HG02763 (cell line): ENCODE results near the gene IRF2BPL.

Experiments used
- ATAC-seq: cut with Tn5 transposase; IDR thresholded peaks from one replicate; pipeline ENCODE4 v1.9.1; 2021; ENCODE audit warnings: mild to moderate bottlenecking, moderate library complexity; ENCODE audit not compliant: unreplicated experiment

The IRF2BPL gene

DNA sequence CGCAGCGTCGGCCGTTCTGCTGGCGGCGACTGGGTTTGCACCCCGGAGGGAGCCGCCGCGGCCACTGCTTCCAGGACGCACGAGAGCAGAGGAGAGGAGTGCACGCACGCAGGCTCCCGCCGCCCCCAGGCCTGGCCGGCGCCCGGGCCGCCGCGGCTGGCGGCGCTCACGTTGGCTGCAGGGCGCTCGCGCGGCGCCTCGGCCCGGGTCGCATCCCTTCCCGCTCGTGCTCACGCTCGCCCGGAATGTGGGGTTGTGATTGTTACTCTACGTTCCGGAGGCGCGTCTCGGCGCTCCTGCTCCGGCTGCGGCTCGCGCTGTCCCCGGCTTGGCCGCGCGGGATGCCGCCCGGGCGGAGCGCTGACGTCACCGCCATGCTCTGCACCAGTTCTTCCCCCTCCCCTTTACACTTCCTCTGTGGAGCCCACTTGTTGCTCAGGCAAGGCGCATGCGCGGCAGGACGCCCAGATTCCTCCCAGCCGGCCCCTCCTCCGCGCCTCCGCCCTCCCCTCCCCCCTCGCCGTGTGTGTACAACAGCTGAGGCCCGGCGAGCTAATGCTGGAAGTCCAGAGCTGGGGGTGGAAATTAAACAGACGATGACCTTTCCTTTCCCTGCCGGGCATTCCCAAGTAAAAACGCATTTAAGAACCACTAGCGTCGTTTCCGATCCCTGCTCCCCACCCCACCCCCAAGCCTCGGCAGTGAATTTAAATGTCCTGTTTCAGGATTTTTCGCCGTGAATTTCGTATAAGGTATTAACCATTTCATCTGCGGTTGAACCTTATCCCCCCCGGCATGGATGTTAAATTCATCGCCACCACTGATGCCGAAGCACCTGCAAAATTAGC is at the start of gene IRF2BPL:
TSS of gene IRF2BPL (minus strand) at position 325 of the 848 bp plus-strand sequence. CDS start 916 bp downstream, outside the sequence.
- peak; percentile 72 for ATAC-seq

DNA sequence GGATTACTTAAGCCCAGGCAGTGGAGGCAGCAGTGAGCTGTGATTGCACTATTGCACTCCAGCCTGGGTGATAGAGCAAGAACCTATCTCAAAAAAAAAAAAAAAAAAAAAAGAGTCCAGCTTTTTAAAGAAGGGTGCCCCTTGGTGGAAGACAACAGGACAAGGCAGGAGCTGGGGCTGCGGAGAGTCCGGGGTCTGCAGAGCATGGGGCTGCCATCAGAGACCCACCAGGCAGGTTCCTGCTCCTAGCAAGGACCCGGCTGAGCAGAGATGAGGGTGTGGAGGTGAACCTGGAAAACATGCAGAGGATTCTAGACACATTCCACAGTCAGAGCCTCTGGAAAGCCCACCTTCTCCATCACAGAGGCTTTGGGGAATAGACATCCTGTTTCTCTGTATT is 48.5 kb upstream of the IRF2BPL start:
- ATAC-seq, result no peak

DNA sequence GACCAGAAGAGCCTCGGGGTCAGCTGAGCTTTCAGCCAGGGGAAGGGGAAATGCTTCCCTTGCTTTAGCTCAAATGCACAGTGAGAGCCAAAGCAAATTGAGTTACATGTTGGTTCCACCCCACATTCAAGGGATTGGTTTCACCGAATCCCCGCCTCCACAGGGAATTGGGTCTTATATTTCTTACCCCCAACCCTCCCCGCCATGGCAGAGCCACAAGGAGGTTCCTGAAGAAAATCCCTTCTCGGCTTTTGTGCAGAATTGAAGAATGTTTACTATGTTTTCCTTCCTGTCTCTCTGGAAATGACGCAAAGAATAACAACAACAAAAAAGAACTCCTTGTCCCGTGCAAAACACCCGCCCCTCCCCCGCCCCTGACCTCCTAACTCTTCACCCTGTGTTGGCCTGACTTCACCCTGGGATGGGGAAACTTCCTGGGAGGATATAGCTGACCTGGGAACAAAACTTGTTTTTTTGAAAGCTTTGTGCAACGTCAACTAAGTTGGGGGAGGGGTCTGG is 47.7 kb upstream of the IRF2BPL start:
- no peak for ATAC-seq

DNA sequence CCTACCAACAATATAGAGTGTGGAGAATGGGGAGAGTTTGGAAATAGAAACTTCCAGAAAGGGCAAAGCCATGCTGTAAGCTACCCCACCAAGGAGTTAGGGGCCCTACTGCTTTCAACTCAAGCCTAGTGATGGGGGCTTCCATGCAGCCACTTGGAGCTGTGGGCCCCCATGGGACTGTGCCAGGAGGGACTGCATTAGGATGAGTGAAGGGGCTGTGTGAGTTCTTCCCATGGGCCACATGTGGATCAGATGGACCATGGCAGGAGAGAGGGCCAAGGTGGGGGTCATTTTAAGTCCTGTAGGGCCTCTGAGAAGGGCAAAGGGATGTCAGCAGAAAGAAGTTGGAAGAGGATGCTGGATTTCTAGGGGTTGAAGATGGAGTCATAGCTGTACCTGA is 46.5 kb upstream of the IRF2BPL start:
- ATAC-seq, result no peak

DNA sequence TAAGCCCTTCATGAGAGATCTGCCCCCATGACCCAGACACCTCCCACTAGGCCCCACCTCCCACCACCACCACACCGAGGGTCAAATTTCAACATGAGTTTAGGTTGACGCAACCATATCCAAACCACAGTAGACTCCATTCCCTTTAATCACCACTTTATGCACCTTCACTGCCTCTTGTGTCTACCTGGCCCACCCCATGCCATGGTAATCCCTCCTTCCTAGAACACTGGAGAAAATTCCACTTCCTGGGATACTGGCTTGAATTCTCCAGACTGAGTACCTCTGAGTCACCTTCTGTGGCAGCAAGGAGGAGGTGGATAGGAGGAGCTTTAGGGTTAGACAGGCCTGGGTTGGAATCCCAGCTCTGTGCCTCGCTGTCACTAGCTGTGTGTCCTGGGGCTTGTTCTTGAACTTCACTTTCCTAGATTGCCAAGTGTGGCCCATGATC is 43.5 kb upstream of the IRF2BPL start:
- no peak for ATAC-seq

DNA sequence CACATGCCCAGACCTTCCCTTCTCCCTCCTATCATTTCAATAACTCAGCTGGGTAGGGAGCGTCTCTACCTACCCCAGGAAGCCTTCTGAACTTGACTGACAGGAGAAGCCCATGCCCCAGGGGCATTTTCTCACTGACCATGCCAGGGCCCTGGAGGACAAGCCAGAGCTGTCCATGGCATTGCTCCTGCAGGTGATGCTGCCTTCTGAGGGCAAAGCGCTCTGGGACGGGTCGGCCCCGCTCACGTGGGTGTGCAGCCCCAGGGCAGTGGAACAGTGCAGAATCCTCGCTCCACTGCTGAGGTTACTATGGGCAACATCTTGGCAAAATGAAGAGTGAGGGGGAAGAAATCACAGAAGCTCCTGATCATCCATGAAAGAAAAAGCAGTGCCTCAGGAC is 41.0 kb upstream of the IRF2BPL start:
- ATAC-seq, result no peak

DNA sequence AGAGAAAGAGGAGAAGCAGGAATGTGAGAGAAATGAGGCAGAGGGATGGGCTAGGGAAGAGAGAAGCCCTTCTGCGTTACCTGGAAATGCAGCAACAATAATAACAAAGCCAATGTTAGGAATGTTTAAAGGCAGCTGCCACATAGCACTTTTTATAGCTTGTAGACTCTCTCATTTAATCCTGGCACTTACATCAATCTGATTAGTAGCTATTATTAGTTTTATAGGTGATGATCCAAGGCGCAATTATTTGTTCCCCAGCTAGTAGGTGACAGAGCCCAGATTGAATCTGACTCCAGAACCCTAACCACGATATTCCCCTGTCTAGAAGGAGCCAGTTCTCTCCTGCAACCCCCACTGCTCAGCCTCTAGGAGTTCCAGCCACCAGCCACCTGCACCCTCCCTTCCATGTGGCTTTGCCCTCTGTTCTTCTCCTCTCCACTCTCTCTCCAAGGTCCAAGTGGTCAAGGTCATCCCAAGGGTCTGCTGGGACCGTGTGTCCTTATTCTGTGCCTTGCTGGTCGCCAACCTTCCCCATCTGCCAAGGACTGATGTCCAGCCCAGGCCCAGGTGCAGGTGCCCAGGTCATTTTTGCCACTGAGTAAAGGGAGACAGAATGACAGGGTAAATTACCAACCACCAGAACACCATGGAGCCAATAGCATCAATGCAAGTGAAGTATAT is 40.2 kb upstream of the IRF2BPL start:
- no peak for ATAC-seq

DNA sequence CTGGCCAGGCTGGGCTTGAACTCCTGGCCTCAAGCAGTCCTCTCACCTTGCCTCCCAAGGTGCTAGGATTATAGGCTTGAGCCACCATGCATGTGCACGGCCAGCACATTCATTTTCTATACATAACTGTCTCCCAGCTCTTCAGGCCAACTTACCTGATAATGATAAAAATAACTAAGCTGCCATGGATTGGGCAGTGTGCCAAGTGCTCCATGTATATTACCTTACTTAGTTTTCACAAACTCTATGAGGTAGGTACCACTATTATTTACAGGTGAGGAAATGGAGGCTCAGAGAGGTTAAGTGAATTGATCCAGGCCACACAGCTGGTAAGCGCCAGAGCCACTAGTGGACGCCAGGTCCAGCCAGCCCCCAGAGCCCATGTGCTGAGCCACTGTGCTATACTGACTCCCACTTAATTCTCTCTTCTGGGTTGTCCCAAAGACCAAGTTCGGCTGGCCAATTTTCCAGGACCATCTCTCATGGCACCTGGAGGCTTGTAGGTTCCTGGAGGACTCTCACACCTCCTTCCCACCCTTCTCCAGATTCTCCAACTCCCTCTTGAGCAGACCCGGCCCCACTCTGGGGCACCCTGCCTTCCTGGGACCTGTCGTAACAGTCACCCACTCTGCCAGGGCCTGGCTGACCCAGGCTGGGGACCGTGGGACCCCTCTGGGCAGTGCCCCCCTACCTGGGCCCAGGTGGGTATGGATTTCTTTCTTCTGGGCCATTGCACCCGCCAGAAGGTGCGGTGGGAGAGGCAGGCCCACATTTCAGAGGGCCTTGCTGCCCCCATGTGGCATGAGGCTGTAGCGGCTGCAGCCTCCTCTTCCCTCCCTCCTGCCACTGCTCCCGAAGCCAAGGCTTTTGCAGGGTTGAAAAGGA is 39.4 kb upstream of the IRF2BPL start:
- no peak for ATAC-seq

DNA sequence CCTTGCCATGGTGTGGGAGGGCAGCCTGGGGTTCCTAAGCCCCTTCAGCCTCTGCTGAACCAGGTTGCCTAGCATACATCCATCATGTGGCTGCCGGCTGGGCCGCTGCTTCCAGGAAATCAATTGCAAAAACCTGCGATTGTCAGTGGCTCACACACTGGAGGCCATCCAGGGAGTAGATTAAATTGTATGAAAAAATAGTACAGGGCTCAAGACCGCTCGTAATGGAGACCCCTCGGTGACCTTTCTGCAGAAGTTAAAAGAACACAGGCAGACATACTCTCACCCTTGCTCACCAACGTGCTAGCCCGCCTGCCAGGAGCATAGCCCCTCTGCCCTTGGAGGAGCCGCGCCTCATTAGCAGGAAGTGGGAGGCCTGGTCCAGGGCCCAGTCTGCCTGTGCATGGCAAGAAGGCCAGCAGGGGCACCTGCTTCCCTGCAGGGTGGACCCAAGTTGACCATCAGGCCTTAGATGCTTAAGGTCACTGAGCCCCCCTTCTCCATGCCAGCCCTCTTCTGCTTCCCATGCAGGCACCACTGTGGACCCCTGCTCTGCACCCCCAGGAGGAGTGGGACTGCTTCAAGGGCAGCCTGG is 38.2 kb upstream of the IRF2BPL start:
- no peak for ATAC-seq

DNA sequence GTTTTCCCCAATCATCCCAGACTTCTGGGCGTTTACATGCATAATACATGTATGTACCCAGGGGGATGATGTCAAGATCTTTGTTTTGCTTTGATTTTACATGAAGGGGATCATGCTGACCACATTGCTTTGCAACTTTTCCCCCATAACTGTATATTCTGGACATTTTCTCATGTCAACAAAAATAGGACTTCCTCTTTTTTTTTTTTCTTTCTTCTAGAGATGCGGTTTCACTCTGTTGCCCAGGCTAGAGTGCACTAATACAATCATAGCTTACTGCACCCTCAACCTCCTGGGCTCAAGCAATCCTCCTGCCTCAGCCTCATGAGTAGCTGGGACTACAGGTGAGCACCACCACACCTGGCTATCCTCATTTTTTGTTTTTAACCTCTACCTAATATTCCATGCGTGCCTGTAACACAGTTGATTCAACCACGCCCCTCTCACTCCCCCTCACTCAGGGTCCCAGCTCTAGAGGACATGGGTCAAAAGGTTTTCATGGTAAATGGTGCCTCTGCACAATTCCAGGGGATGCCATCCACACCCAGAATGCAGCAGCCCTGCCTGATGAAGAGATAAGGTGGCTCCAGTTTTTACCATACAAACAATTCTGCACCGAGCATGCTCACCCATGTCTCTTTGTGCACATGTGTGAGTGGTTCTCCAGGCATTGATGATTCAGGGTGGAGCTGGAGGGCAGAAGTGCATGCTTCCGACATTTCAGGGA is 37.5 kb upstream of the IRF2BPL start:
- ATAC-seq, result no peak

DNA sequence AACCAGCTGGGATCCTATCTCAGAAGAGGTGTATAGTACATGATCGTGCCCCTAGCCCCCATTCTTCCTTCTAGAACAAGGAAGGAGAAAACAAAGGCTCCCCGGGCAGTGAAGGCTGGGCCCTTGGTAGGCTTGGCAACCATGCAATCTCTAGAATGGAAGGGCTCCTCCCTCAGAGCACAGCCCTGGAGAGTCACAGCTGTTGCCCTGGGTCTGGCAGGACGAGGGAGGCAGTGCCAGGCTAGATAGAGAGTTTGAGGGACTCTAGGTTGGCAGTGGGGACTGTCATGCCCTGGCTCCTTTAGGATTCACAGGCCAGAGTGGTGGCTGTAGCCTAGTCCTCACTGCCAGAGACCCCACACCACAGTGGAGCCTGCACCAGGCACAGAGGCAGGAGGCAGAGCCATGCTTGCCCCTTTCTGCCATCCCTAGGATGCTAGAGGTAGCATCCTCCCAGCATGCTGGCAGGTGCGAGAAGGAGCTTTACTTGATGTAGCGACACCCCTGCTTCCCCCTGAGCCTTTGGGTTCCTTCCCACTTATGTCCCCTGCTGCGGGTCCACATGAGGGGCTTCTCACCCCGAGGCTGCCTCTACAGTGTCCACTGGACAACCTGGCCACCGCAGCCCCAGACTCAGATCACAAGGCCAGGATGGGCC is 36.1 kb upstream of the IRF2BPL start:
- no peak for ATAC-seq

DNA sequence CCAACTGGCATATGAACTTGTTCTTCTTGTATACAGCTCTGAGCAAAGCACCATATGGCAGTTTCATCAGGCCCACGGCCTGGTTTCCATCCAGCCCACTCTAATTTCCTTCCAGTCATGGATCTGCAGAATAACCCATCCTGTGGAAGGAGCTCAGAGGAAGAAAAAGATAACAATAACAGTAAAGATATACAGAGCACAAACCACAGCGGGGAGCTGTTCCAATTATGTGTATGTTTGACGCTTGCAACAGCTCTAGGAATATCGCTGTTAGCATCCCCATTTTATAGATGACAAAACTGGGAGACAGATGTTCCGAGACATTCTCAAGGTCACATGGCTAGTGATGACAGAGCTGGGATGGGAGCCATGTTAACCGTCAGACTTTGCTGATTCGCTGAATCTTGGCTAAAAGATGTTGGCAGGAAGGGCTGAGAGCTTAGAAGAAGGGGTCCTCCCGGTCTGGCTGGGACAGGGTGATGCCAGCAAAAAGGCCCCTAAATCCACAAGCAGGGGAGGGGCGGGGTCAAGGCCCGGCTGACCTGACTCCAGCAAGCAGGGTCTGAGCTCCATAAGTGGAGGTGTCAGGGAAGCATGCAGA is 35.2 kb upstream of the IRF2BPL start:
- ATAC-seq, result no peak

DNA sequence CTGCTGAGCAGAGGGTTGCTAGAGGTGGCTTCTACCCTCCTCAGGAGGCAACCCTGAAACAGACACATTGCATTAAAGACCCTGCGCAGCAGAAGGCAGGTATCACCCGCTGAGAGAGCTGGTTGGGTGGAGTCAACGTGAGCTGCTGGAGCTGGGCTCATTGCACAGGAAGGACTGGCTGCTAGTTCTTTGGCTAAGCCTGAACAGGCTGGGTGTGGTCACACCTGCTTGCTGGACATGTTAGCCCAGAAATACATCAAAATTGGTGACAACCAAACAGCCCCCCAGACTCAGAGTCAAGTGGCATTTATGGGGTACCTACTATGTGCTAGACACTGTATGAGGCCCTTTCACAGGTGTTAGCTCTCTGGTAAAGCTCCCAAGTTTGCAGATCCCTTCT is 33.8 kb upstream of the IRF2BPL start:
- ATAC-seq, result no peak

DNA sequence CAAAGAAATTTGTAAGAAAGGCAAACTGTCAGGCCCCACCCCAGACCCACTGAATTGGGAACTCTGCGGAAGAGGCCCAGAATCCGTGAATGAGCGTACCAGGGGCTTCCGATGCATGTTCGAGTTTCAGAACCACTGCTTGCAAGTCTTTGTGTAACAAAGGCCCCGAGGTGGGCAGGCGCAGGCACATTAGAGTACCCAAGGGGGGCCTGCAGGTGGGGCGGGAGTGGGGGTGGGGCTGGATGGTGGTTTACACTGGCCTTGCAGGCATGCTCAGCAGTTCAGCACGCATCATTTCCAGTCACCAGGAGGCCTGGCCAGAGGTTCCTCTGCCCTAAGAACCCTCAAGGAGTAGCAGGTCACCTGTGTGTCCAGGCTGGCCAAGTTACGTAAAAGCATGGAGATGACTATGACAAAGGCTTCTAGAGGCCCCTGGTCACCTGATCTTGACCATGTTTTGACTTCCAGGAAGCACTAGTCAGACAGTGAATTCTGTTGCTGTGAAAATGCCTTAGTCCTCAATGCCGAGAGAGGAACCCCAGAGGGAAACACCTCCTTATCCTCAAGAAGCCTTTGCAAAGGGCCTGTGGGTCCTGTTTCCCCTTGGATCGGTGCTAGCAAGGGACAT is 33.2 kb upstream of the IRF2BPL start:
- no peak for ATAC-seq

DNA sequence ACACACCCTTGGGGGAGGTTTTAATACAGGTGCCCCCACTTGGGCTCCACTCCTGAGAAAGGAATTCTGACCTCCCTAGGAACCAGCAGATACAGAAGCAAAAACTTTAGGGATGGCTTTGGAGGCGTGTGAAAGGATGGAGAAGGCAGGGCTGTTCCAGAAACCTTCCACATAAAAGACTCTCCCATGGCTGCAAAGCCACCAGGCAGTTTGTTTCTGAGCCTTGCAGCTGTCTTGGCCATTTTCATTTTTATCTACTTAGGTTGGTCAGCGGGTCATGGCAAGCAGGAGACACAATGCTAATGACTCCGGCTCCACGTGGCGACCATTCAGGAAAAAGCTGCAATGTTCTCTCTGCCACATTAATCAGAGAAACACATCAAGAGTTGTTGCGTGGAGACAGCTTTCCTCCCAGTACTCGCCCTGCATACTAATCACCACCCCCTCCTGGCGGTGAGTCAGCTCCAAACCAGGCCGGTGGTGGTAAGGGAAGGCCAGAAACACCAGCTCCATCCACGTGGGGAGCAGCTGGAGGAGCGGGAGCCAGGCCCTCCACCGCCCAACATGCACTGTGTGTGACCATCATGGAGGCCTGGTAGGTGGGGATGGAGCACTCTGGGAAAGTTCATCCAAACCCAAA is 30.9 kb upstream of the IRF2BPL start:
- ATAC-seq, result no peak

DNA sequence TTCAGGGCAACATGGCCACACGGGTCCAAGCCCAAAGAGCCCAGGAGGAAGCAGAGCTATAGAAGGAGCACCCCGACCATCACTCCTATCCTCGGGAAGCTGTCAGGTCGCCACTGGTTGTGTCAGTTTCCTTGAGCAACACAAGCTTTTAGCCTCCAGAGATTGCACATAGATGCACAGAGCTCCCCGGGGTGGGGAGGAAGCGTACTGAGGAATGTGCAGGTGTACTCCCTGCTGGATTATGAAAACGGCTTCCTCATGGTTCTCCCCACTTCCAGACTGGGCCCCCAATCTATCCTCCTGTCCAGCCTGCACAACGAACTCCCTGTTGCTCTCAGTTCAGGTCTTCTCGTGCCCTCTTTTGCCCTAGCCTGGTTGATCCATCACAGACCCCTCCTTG is 30.3 kb upstream of the IRF2BPL start:
- no peak for ATAC-seq

DNA sequence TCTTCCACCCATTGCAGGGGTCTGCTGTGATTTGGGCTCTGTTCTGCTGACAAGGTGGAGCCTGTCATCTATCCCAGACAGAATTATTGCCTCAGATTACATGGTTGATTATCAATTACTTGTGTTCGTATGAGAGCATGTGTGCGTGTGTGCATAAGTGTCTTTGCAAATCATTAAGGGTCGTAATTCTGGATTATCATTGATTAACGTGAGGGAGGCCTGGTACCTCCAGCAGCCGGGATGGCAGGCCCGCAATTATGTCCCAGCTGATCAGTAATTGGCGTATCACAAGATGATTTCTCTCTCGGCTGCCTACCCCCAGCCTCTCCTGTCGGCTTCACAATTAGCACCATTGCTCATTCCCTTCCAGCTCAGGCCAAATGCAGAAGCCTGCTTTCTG is 29.6 kb upstream of the IRF2BPL start:
- no peak for ATAC-seq

DNA sequence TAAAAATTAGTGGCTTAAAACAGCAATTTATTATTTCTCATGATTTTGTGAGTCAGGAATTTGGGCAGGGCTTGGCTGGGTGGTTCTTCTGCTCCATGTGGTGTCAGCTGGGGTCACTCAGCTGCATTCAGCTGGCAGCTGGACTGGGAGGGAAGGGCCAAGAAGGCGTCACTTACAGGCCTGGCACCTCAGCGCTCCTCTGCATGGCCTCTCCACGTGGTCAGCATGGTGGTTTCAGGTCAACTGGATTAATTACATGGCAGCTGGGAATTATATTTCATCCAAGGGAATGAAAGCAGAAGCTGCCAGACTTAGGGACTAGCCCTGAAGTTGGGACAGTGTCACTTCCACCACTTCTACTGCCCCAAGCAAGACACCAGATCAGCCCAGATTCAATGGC is 27.5 kb upstream of the IRF2BPL start:
- no peak for ATAC-seq
